Lower lobe of right lung (tissue), 2 donors: Measurements from ENCODE around the gene CAMK2A. TPM values are rescaled to one million over a fixed set of nuclear protein-coding genes. Genes with fewer than 3 reads are reported as not detected.
A peak's percentile ranks its signal among the peaks of the same experiment; 100 is the strongest.

Experiments
- ATAC-seq, 2 donors: fragments of 200-7000 bp; cut with Tn5 transposase; one replicate each; pipeline ENCODE4 v1.9.1; 2020 to 2022; ENCODE audit warnings: mild to moderate bottlenecking in 2 of 2, moderate library complexity in 2 of 2
- DNase-seq: peaks from one replicate; pipeline ENCODE4 v3.0.0-alpha.2; 2020
- H3K27ac ChIP-seq: fragments of 200-600 bp; one replicate; pipeline ENCODE4 v1.8.0; 2022
- H3K27me3 ChIP-seq: fragments of 200-600 bp; one replicate; pipeline ENCODE4 v1.8.0; 2022; ENCODE audit warnings: low read depth
- H3K36me3 ChIP-seq: fragments of 200-600 bp; one replicate; pipeline ENCODE4 v1.8.0; 2022; ENCODE audit warnings: mild to moderate bottlenecking
- H3K4me1 ChIP-seq: fragments of 200-600 bp; one replicate; pipeline ENCODE4 v1.8.0; 2022
- H3K4me3 ChIP-seq: fragments of 200-600 bp; one replicate; pipeline ENCODE4 v1.8.0; 2022; ENCODE audit warnings: mild to moderate bottlenecking
- H3K9me3 ChIP-seq: fragments of 200-600 bp; one replicate; pipeline ENCODE4 v1.8.0; 2022
- CTCF ChIP-seq: fragments of 200-600 bp; IDR thresholded peaks from one replicate; pipeline ENCODE4 v1.8.0; 2022; ENCODE audit warnings: antibody characterized with exemption, mild to moderate bottlenecking
- intact Hi-C: fragments of 100-400 bp; cut with DNase I; formaldehyde crosslinking; loops from one replicate; pipeline ENCODE4 v1.11.0; 2022
- total RNA-seq: library from RNA; stranded (reverse); fragmentation: NEBNext Ultra II Directional; extraction: Animal tissue kit (Norgen Biotek cat#: 25700); gene quantifications from one replicate; pipeline ENCODE4 v1.2.1, GENCODE V29; 2021
- donor health status: DM: no; HTN: yes; CAD: no; lungs with severe emphysema.

Gene CAMK2A
- total RNA-seq, 1 donor from 2014 or later, result 1.3 TPM

- Histone ChIP-seq H3K27me3 (peaks cover 17% of the 10 kb centered on the region), H3K9me3 (no peaks in the 10 kb centered on the region), H3K36me3 (no peaks in the 10 kb centered on the region), H3K4me3 (no peak overlapping the region), H3K27ac (no peak overlapping the region), H3K4me1 (peaks cover 12% of the 10 kb centered on the region)
- DNase-seq, result no peak
- no peak for TF ChIP-seq CTCF
- intact Hi-C loops, result no loop called here
- ATAC-seq, result peak; percentile 16 to 51
Measured at GRCh38 chr5:150184990-150185912, 104.3 kb downstream of the CAMK2A start.

GRCh38 chr5:150184006-150184405 is 105.6 kb downstream of the CAMK2A start:
- H3K27me3 ChIP-seq, result peaks cover 5% of the 10 kb centered on the region
- TF ChIP-seq CTCF, result no peak
- intact Hi-C loops, result no loop called here

GRCh38 chr5:150183436-150183835 is 106.1 kb downstream of the CAMK2A start:
- no peak for ATAC-seq

More at GRCh38 chr5:150184006-150184405, 105.6 kb downstream of the CAMK2A start:
- Histone ChIP-seq H3K27ac (no peak overlapping the region), H3K4me1 (peaks cover 12% of the 10 kb centered on the region), H3K36me3 (no peaks in the 10 kb centered on the region), H3K4me3 (no peak overlapping the region), H3K9me3 (no peaks in the 10 kb centered on the region)
- DNase-seq (no peak), ATAC-seq (no peak)

GRCh38 chr5:150182774-150183173 is 106.8 kb downstream of the CAMK2A start:
- Histone ChIP-seq H3K4me1 (peaks cover 12% of the 10 kb centered on the region), H3K27me3 (no peaks in the 10 kb centered on the region), H3K9me3 (no peaks in the 10 kb centered on the region), H3K27ac (no peak overlapping the region), H3K36me3 (no peaks in the 10 kb centered on the region), H3K4me3 (no peak overlapping the region)
- ATAC-seq (no peak), DNase-seq (no peak)
- no peak for TF ChIP-seq CTCF
- intact Hi-C loops, result no loop called here

More at GRCh38 chr5:150183436-150183835, 106.1 kb downstream of the CAMK2A start:
- H3K4me1 ChIP-seq, result peaks cover 12% of the 10 kb centered on the region
- no peaks in the 10 kb centered on the region for H3K27me3 ChIP-seq
- no peak overlapping the region for H3K4me3 ChIP-seq
- H3K36me3 ChIP-seq, result no peaks in the 10 kb centered on the region
- H3K9me3 ChIP-seq, result no peaks in the 10 kb centered on the region
- DNase-seq, result no peak
- no peak for TF ChIP-seq CTCF
- no peak overlapping the region for H3K27ac ChIP-seq
- intact Hi-C loops, result no loop called here

GRCh38 chr5:150181766-150182545 is 107.6 kb downstream of the CAMK2A start:
- DNase-seq (no peak), ATAC-seq (no peak)
- Histone ChIP-seq H3K9me3 (no peaks in the 10 kb centered on the region), H3K4me3 (no peak overlapping the region), H3K36me3 (no peaks in the 10 kb centered on the region), H3K4me1 (peaks cover 12% of the 10 kb centered on the region), H3K27me3 (no peaks in the 10 kb centered on the region), H3K27ac (no peak overlapping the region)
- no peak for TF ChIP-seq CTCF
- intact Hi-C loops, result no loop called here
